Right renal pelvis (tissue), 4 donors: Measurements from ENCODE around the gene XRCC4. TPM values are rescaled to one million over a fixed set of nuclear protein-coding genes. Genes with fewer than 3 reads are reported as not detected.
"Not testable (repeated sequence)": the region's sequence is repeated elsewhere in the genome, so short reads cannot be mapped to it uniquely, and the experiment has no call there.

ENCODE experiments used
- DNase-seq, 4 donors: peaks; one replicate each; pipeline ENCODE4 v3.0.0-alpha.2; 2013; ENCODE audit warnings: low read depth in 4 of 4, low spot score in 3 of 4, missing footprints in 1 of 4
- polyA plus RNA-seq, 4 donors: library from polyadenylated mRNA; unstranded; fragments of 120-200 nt; gene quantifications; one replicate each; pipeline ENCODE4 v1.2.1, GENCODE V29; 2013; ENCODE audit not compliant: insufficient read length in 4 of 4

The XRCC4 gene
- polyA plus RNA-seq, 4 donors: 12.2 to 15.2 (median 13.8) TPM

GRCh38 chr5:83107692-83108420 is 30.5 kb downstream of the XRCC4 start:
- no peak for DNase-seq

DNA sequence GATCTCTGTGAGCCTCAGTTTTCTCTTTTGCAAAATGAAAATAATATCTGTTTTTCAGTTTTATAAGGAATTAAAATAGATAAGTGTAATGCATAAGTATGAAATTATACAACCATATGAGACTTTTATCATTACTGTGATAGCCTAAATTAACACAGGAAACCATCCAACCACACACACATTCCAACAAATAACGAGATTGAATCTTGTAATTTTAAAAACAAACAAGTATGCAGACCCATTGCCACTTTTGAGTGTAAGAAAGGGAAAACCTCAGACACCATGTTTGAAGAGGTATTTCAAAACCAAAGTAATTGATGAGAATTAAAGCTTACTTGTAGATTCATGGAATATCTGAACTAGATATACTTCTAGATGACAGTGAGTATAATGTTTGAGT is 32.0 kb downstream of the XRCC4 start:
- DNase-seq: no peak

- DNase-seq: no peak
Observed at GRCh38 chr5:83115816-83116215, 38.5 kb downstream of the XRCC4 start.

DNA sequence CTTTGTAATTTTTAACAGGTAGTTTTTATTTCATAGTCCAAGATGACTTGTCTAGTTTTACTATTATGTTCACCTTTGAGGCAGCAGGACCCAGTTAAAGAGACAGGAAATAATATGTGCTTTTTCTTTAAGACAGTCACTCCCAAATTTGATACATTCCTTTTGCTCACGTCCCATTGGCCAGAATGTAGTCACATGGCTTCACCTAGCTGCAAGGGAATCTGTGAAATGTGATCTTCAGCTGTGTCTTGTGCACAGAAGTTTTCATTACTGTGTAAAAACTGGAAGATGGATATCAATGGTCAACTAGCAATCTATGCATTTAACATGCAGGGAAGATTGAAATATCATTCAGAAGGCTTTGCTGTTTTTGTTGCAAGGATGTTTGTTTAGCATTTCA is 41.1 kb downstream of the XRCC4 start:
- DNase-seq: no peak

- DNase-seq: no peak
Observed at GRCh38 chr5:83118976-83119375, 41.6 kb downstream of the XRCC4 start.

GRCh38 chr5:83124593-83124992 is 47.2 kb downstream of the XRCC4 start:
- no peak for DNase-seq

GRCh38 chr5:83125560-83125959 is 48.2 kb downstream of the XRCC4 start:
- DNase-seq: no peak

DNA sequence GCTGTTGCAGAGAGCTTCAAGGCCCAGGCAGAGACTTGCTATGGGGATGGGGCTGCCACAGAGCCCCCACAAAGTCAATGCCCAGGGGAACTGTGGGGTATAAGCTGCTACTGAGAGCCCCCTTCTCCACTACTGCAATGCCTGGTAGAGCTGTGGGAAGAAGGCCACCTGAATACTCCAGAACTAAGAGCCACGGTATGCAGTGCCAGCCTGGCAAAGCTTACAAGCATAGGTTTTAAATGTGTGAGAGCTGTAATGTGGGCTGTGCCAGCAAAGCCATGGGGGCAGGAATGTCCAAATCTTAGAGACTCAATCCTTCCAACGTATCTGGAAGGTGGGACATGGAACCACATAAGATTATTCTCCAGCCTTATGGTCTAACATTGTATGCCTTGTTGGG is 49.2 kb downstream of the XRCC4 start:
- no peak for DNase-seq

- no peak for DNase-seq
Observed at GRCh38 chr5:83133797-83134196, 56.5 kb downstream of the XRCC4 start.

- no peak for DNase-seq
Observed at GRCh38 chr5:83142526-83142925, 65.2 kb downstream of the XRCC4 start.

GRCh38 chr5:83145241-83145640 is 67.9 kb downstream of the XRCC4 start:
- no peak for DNase-seq

DNA sequence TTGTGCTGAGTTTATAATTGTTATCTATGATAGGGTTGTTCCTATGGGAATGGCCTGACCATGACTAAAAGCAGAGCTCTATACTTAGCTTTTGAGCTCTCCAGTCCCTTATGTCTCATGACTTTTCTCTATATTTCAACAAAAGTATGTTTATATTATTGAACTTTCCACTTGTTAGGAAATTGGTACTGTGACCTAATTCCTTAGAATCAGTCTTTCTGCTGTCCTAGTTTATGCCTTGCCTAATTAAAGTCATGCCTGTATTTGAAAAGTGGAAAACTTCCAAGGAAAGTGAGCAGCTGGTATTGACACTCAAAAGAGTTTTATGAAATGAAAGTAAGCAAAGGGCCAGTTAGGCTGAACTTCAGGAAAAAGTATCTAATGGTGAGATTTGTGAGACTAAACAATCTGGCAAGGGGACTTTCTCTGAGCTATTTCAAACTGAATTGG is 68.6 kb downstream of the XRCC4 start:
- DNase-seq: no peak

DNA sequence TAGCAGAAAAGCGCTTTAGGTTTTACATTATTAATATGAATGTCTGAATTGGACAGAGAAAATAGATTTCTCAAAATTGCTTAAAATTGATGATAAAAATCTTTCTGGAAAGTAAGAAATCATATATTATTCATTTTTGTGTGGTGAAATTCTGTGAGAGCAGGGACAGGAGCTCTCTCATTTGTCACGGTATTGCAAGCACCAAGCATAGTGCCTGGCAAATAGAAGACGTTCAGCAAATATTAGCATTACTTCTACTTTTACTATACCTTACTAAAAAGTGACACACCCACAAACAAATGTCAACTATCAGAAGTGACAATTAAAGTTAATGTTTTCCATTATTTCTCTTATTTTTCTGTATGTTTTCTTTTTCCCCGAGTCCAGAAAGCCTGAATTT is 69.1 kb downstream of the XRCC4 start:
- DNase-seq: no peak

DNA sequence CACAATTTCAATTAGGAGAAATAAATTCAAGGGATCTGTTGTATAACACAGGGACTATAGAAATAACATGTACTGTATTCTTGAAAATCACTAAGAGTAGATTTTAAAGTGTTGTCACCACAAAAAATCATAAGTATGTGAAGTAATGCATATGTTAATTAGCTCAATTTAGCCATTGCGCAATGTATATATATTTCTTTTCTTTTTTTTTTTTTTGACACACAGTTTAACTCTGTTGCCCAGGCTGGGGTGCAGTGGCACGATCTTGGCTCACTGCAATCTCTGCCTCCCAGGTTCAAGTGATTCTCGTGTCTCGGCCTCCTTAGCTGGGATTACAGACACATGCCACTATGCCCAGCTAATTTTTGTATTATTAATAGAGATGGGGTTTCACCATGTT is 70.2 kb downstream of the XRCC4 start:
- DNase-seq: no peak

DNA sequence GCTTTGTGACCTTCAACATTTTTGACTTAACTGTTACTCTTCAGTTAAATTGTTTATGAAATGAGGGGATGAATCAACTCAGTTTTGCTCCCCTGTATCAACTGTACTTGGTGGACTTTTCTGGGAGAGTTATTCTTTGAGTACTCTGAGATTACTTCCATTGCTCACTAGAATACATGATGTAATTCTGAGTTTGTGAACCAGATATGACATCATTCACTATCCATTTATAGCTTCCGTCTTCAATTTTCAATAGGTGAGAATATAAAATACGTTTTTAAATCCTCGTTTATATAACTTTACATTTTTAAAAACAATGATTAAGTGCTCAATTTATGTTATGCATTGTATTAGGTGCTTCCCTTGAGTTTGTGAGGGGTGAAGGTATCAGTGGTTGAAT is 71.0 kb downstream of the XRCC4 start:
- no peak for DNase-seq

DNA sequence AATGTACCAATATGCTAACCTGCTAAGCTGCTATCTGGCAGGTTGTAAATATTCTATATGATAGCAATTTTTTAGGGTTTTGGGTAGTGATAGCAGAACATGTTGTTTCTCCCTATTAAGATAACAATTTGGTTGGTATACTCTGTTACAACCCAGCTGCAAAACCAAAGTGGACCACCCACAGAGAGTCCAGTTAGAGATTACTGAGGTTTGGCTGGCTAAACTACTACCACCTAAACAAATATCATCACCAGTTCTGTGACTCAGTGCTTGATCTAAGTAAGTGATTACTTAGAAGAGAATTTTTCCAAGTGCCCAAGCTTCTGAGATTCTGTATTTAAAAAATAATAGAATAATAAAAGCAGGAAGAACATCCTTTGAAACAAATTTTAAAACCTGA is 72.3 kb downstream of the XRCC4 start:
- DNase-seq: no peak

- DNase-seq: no peak
Observed at GRCh38 chr5:83151821-83152220, 74.5 kb downstream of the XRCC4 start.

- not testable (repeated sequence) for DNase-seq
Observed at GRCh38 chr5:83152996-83153395, 75.6 kb downstream of the XRCC4 start.

- DNase-seq: no peak
Observed at GRCh38 chr5:83156001-83156400, 78.7 kb downstream of the XRCC4 start.

DNA sequence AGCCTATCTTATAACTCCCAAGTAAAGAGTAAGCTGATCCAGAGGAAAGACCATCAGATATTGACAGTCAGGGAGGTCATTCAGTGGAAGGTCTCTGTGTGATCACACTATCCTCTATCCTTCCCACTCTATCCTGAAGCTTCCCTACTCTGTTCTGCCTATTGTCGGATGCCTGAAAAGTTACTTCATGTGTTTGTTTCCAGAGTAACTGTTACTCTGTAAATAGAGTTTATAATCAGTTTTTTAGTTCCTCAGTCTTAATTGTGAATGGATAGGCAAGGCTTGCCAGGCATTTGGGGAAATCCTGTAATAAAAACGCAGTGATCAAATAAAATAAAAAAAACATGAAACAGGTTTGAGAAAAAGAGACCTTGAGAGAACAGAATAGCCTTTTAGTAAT is 79.8 kb downstream of the XRCC4 start:
- DNase-seq: no peak

- no peak for DNase-seq
Observed at GRCh38 chr5:83162601-83163000, 85.3 kb downstream of the XRCC4 start.

- no peak for DNase-seq
Observed at GRCh38 chr5:83167538-83167937, 90.2 kb downstream of the XRCC4 start.
